Lung (tissue), 12 donors: Measurements from ENCODE around the gene CUBN. TPM values are rescaled to one million over a fixed set of nuclear protein-coding genes. Genes with fewer than 3 reads are reported as not detected.

ENCODE experiments used
- ATAC-seq: fragments of 200-7000 bp; cut with Tn5 transposase; one replicate; pipeline ENCODE4 v1.9.1; 2020; ENCODE audit warnings: moderate number of reproducible peaks; ENCODE audit not compliant: insufficient read depth, low FRiP score
- DNase-seq, 3 donors: peaks; one replicate each; pipeline ENCODE4 v3.0.0-alpha.2; 2013 to 2017
- H3K27ac ChIP-seq, 2 donors: one replicate each; pipeline ENCODE4 v1.5.1; 2013; ENCODE audit warnings: mild to moderate bottlenecking in 2 of 2, moderate library complexity in 2 of 2, control low read depth in 1 of 2, inconsistent platforms in 1 of 2, low read depth in 1 of 2, low read length in 1 of 2
- H3K27me3 ChIP-seq, 3 donors: one replicate each; pipeline ENCODE4 v1.5.1; 2013; ENCODE audit warnings: low read length in 2 of 3; ENCODE audit not compliant: control insufficient read depth in 3 of 3, insufficient read depth in 3 of 3
- H3K36me3 ChIP-seq, 4 donors: one replicate each; pipeline ENCODE4 v1.5.1; 2013; ENCODE audit warnings: low read length in 4 of 4, mild to moderate bottlenecking in 1 of 4, moderate library complexity in 1 of 4; ENCODE audit not compliant: control insufficient read depth in 4 of 4, insufficient read depth in 4 of 4
- H3K4me1 ChIP-seq, 5 donors: one replicate each; pipeline ENCODE4 v1.5.1; 2013; ENCODE audit warnings: low read length in 5 of 5, mild to moderate bottlenecking in 2 of 5, moderate library complexity in 1 of 5; ENCODE audit not compliant: control insufficient read depth in 5 of 5, insufficient read depth in 5 of 5
- H3K4me3 ChIP-seq: one replicate; pipeline ENCODE4 v1.5.1; 2013; ENCODE audit warnings: mild to moderate bottlenecking, control low read depth, moderate library complexity
- H3K9ac ChIP-seq, 2 donors: one replicate each; pipeline ENCODE4 v1.5.1; 2013; ENCODE audit warnings: low read length in 2 of 2, control low read depth in 1 of 2; ENCODE audit not compliant: insufficient read depth in 1 of 2
- H3K9me3 ChIP-seq, 4 donors: one replicate each; pipeline ENCODE4 v1.5.1; 2013; ENCODE audit warnings: low read length in 3 of 4, mild to moderate bottlenecking in 1 of 4, moderate library complexity in 1 of 4; ENCODE audit not compliant: control insufficient read depth in 4 of 4, insufficient read depth in 3 of 4
- WGBS, 2 donors: extraction: QIAGEN DNeasy Blood & Tissue Kit; methylation state at CpG; one replicate each; pipeline ENCODE4 v1.1.7; 2013; 5-methylcytosine and 5-hydroxymethylcytosine counted together
- polyA plus RNA-seq, 2 donors: library from polyadenylated mRNA; stranded (reverse); fragments of 200-250 nt; gene quantifications; one replicate each; pipeline ENCODE4 v1.2.1, GENCODE V29; 2013
- total RNA-seq, 2 donors: library from RNA; depleted of rRNA in 1 of 2; stranded (reverse); fragments of >200 nt in 1 of 2; gene quantifications; one replicate each; pipeline ENCODE4 v1.2.1, GENCODE V29; 2014 to 2021
- TF ChIP-seq, protein P1 (sequence below): IDR thresholded peaks from 2 replicates; pipeline ENCODE4 v1.5.1; 2012; ENCODE audit warnings: mild to moderate bottlenecking; ENCODE audit errors: control extremely low read depth, extremely low read depth
- donor health status: control.
- donor health status: control.
- donor health status: Bipolar disorder and iron deficiency.
- donor health status: healthy.
- donor health status: DM: yes; HTN: yes; CAD: no.

Gene CUBN
- total and polyA plus RNA-seq, 4 donors, result 0.33 to 5.1 (median 1.0) TPM

DNA sequence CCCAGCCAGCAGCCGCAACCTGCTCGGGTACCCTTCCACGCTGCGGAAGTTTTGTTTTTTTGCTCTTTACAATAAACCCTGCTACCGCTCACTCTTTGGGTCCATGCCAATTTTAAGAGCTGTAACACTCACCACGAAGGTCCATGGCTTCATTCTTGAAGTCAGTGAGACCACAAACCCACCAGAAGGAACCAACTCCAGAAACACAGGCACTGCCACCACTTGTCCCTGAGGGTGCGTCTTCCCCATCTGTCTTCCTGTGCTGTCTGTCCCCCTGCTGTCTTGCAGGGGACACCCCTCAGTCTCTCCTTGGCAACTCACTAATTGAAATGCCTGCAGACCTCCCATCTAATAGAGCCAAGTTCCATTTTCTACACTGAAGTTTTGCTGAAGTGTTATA lies 263.8 kb downstream of the CUBN start:
- Histone ChIP-seq H3K9ac (no peak overlapping the region), H3K4me1 (peaks cover 0 to 3% (median 0%) of the 10 kb centered on the region in 5 donors), H3K9me3 (no peaks in the 10 kb centered on the region), H3K27ac (no peak overlapping the region), H3K36me3 (no peaks in the 10 kb centered on the region), H3K27me3 (no peaks in the 10 kb centered on the region), H3K4me3 (no peak overlapping the region)
- WGBS, 2 donors, result 27 to 69% methylated on average over 7 of the region's 7 CpGs
- ATAC-seq (no peak), DNase-seq (no peak)
- TF ChIP-seq, protein P1, sequence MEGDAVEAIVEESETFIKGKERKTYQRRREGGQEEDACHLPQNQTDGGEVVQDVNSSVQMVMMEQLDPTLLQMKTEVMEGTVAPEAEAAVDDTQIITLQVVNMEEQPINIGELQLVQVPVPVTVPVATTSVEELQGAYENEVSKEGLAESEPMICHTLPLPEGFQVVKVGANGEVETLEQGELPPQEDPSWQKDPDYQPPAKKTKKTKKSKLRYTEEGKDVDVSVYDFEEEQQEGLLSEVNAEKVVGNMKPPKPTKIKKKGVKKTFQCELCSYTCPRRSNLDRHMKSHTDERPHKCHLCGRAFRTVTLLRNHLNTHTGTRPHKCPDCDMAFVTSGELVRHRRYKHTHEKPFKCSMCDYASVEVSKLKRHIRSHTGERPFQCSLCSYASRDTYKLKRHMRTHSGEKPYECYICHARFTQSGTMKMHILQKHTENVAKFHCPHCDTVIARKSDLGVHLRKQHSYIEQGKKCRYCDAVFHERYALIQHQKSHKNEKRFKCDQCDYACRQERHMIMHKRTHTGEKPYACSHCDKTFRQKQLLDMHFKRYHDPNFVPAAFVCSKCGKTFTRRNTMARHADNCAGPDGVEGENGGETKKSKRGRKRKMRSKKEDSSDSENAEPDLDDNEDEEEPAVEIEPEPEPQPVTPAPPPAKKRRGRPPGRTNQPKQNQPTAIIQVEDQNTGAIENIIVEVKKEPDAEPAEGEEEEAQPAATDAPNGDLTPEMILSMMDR, result no peak

- Histone ChIP-seq H3K27me3 (no peaks in the 10 kb centered on the region), H3K27ac (no peak overlapping the region), H3K9ac (no peak overlapping the region), H3K4me1 (peaks cover 0 to 3% (median 0%) of the 10 kb centered on the region in 5 donors), H3K4me3 (no peak overlapping the region), H3K9me3 (peaks cover 0 to 5% (median 0%) of the 10 kb centered on the region in 4 donors), H3K36me3 (no peaks in the 10 kb centered on the region)
- no peak for ATAC-seq
- DNase-seq, result no peak
- 80 to 82% methylated on average over 2 of the region's 2 CpGs for WGBS, 2 donors
- TF ChIP-seq, protein P1, result no peak
Observed at GRCh38 chr10:16863766-16864165, 265.8 kb downstream of the CUBN start.

GRCh38 chr10:16857419-16857818 lies 272.2 kb downstream of the CUBN start:
- TF ChIP-seq, protein P1, result no peak

GRCh38 chr10:16856567-16856966 lies 273.0 kb downstream of the CUBN start:
- Histone ChIP-seq H3K9me3 (peaks cover 0 to 5% (median 0%) of the 10 kb centered on the region in 4 donors), H3K27ac (no peak overlapping the region), H3K9ac (no peak overlapping the region), H3K27me3 (no peaks in the 10 kb centered on the region), H3K4me3 (no peak overlapping the region), H3K4me1 (peaks cover 0 to 18% (median 0%) of the 10 kb centered on the region in 5 donors), H3K36me3 (no peaks in the 10 kb centered on the region)
- WGBS, 2 donors, result 46 to 50% methylated on average over 4 of the region's 4 CpGs
- TF ChIP-seq, protein P1, result no peak
- ATAC-seq (no peak), DNase-seq (no peak)

More at GRCh38 chr10:16857419-16857818, 272.2 kb downstream of the CUBN start:
- DNase-seq (no peak), ATAC-seq (no peak)
- Histone ChIP-seq H3K27ac (no peak overlapping the region), H3K9me3 (peaks cover 0 to 5% (median 0%) of the 10 kb centered on the region in 4 donors), H3K27me3 (no peaks in the 10 kb centered on the region), H3K36me3 (no peaks in the 10 kb centered on the region), H3K4me3 (no peak overlapping the region), H3K4me1 (peaks cover 0 to 17% (median 0%) of the 10 kb centered on the region in 5 donors), H3K9ac (no peak overlapping the region)
- 91 to 94% methylated on average over 4 of the region's 4 CpGs for WGBS, 2 donors
